Stomach (tissue), 4 donors: ENCODE measurements around the gene C1QC.

Source experiments
- CTCF ChIP-seq, 7 experiments: fragments of 450-650 bp in 4 of 7; fragments of 200-600 bp in 3 of 7; sonication (generic) in 3 of 7; IDR thresholded peaks; one replicate each; pipeline ENCODE4 v1.5.1; 2016 to 2019; ENCODE audit warnings: antibody characterized with exemption in 7 of 7, control low read depth in 2 of 7, mild to moderate bottlenecking in 1 of 7
- POLR2A ChIP-seq, 4 donors: fragments of 450-650 bp; IDR thresholded peaks; one replicate each; pipeline ENCODE4 v1.6.1; 2016; ENCODE audit warnings: antibody characterized with exemption in 4 of 4, control low read depth in 2 of 4, mild to moderate bottlenecking in 1 of 4, moderate library complexity in 1 of 4
- POLR2AphosphoS5 ChIP-seq, 3 donors: sonication (generic); formaldehyde crosslinking; IDR thresholded peaks; one replicate each; pipeline ENCODE4 v1.6.1; 2016; ENCODE audit warnings: antibody characterized with exemption in 3 of 3

DNA sequence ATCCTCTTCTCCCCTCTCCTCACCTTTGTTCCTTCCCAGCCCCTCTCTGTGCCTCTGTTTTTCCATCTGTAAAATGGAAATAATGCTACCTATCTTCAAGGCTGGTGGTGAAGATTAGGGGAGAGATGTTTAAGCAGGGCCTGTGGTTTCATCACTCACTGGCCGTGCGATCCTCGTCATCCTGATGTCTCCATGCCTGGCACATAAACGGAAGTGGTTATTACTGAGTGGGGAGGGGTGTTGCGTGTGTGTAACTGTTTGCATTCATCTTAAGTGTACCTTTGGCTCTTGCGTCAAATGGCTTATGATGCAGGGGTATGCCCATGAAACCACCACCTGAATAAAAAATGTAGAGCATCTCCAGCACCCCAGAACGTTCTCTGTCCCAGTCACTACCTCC is 24.2 kb upstream of the C1QC start:
- TF ChIP-seq CTCF (IDR thresholded peaks at IDR 0.05) (no peak), POLR2A (IDR thresholded peaks at IDR 0.05) (no peak), POLR2AphosphoS5 (IDR thresholded peaks at IDR 0.05) (no peak)
